Breast epithelium (tissue), 3 donors: ENCODE results near the gene SMARCA5.

Experiments used
- POLR2A ChIP-seq: fragments of 450-650 bp; IDR thresholded peaks from one replicate; pipeline ENCODE4 v1.6.1; 2016; ENCODE audit warnings: antibody characterized with exemption, mild to moderate bottlenecking, moderate library complexity
- POLR2AphosphoS5 ChIP-seq, 3 donors: sonication (generic); formaldehyde crosslinking; IDR thresholded peaks; one replicate each; pipeline ENCODE4 v1.6.1; 2017; ENCODE audit warnings: antibody characterized with exemption in 3 of 3
- TF ChIP-seq, protein P1 (sequence below), 3 donors: fragments of 450-650 bp; IDR thresholded peaks; one replicate each; pipeline ENCODE4 v1.5.1; 2016 to 2017; ENCODE audit warnings: antibody characterized with exemption in 3 of 3, mild to moderate bottlenecking in 3 of 3, moderate library complexity in 3 of 3

GRCh38 chr4:143539670-143540023 lies 26.1 kb downstream of the SMARCA5 start:
- TF ChIP-seq POLR2A: no peak
- TF ChIP-seq, protein P1, sequence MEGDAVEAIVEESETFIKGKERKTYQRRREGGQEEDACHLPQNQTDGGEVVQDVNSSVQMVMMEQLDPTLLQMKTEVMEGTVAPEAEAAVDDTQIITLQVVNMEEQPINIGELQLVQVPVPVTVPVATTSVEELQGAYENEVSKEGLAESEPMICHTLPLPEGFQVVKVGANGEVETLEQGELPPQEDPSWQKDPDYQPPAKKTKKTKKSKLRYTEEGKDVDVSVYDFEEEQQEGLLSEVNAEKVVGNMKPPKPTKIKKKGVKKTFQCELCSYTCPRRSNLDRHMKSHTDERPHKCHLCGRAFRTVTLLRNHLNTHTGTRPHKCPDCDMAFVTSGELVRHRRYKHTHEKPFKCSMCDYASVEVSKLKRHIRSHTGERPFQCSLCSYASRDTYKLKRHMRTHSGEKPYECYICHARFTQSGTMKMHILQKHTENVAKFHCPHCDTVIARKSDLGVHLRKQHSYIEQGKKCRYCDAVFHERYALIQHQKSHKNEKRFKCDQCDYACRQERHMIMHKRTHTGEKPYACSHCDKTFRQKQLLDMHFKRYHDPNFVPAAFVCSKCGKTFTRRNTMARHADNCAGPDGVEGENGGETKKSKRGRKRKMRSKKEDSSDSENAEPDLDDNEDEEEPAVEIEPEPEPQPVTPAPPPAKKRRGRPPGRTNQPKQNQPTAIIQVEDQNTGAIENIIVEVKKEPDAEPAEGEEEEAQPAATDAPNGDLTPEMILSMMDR (IDR thresholded peaks at IDR 0.05): no peak
- no peak for TF ChIP-seq POLR2AphosphoS5 (IDR thresholded peaks at IDR 0.05)
